ENCODE data around the gene LMNTD1.

GRCh38 chr12:25433581-25434325 is 119.3 kb downstream of the LMNTD1 start:
- TF ChIP-seq, protein P1, sequence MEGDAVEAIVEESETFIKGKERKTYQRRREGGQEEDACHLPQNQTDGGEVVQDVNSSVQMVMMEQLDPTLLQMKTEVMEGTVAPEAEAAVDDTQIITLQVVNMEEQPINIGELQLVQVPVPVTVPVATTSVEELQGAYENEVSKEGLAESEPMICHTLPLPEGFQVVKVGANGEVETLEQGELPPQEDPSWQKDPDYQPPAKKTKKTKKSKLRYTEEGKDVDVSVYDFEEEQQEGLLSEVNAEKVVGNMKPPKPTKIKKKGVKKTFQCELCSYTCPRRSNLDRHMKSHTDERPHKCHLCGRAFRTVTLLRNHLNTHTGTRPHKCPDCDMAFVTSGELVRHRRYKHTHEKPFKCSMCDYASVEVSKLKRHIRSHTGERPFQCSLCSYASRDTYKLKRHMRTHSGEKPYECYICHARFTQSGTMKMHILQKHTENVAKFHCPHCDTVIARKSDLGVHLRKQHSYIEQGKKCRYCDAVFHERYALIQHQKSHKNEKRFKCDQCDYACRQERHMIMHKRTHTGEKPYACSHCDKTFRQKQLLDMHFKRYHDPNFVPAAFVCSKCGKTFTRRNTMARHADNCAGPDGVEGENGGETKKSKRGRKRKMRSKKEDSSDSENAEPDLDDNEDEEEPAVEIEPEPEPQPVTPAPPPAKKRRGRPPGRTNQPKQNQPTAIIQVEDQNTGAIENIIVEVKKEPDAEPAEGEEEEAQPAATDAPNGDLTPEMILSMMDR (IDR thresholded peaks at IDR 0.05 in 8 of 11, conservative IDR thresholded peaks at IDR 0.05 in 3 of 11), result no peak
- no peak for TF ChIP-seq POLR2A (IDR thresholded peaks at IDR 0.05)
